Nephron (organoid): Measurements from ENCODE around the gene ATP5MG.

Experiments
- H3K27ac Mint-ChIP-seq, 3 experiments: 2 replicates each; pipeline ENCODE4 v1.8.0; 2020; ENCODE audit warnings: mixed read lengths in 3 of 3, mild to moderate bottlenecking in 2 of 3, moderate library complexity in 1 of 3
- H3K27me3 Mint-ChIP-seq: 2 replicates; pipeline ENCODE4 v1.8.0; 2021; ENCODE audit warnings: low read depth, mild to moderate bottlenecking, moderate library complexity, mixed read lengths
- H3K36me3 Mint-ChIP-seq: 2 replicates; pipeline ENCODE4 v1.8.0; 2020; ENCODE audit warnings: low read depth, mixed read lengths
- H3K4me1 Mint-ChIP-seq: 2 replicates; pipeline ENCODE4 v1.8.0; 2020; ENCODE audit warnings: mixed read lengths
- H3K4me3 Mint-ChIP-seq, 3 experiments: 2 replicates each; pipeline ENCODE4 v1.8.0; 2020; ENCODE audit warnings: mild to moderate bottlenecking in 3 of 3, mixed read lengths in 3 of 3, moderate library complexity in 2 of 3
- H3K9me3 Mint-ChIP-seq: 2 replicates; pipeline ENCODE4 v1.8.0; 2020; ENCODE audit warnings: mixed read lengths
- CTCF ChIP-seq, 3 experiments: fragments of 200-600 bp; sonication (generic); IDR thresholded peaks; one replicate each; pipeline ENCODE4 v1.5.0; 2021; ENCODE audit warnings: antibody characterized with exemption in 3 of 3; ENCODE audit not compliant: unreplicated experiment in 3 of 3

Gene ATP5MG

GRCh38 chr11:118447423-118447822, 46.0 kb downstream of the ATP5MG start:
- peaks cover 17% of the 10 kb centered on the region for H3K4me1 Mint-ChIP-seq
- no peaks in the 10 kb centered on the region for H3K9me3 Mint-ChIP-seq
- TF ChIP-seq CTCF (IDR thresholded peaks at IDR 0.05; ENCODE audit: unreplicated experiment in 3 of 3): no peak
- H3K4me3 Mint-ChIP-seq: no peak overlapping the region
- H3K27me3 Mint-ChIP-seq: no peaks in the 10 kb centered on the region
- peaks cover 39% of the 10 kb centered on the region for H3K36me3 Mint-ChIP-seq
- H3K27ac Mint-ChIP-seq: no peak overlapping the region

DNA sequence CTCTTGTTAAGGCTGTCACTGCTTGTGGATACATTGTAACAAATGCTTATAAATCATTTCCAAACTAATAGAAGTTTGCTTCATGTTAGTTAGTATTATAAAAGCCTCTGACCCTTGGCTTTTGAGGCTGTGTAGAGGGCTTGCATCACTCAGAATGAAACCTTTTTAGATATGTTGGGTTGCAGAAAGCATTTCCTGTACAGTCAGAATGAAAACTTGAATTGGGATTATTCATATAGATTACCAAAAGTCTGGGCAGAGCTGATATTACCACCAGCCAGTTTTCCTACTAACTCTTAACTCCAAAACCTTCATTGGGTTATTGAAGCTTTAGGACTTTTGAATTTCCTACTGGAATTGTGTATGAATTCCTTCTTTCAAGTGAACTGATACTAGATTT, 46.9 kb downstream of the ATP5MG start:
- Mint-ChIP-seq H3K36me3 (peaks cover 45% of the 10 kb centered on the region), H3K4me3 (no peak overlapping the region), H3K4me1 (peaks cover 9% of the 10 kb centered on the region), H3K9me3 (no peaks in the 10 kb centered on the region), H3K27me3 (no peaks in the 10 kb centered on the region), H3K27ac (no peak overlapping the region)
- no peak for TF ChIP-seq CTCF (IDR thresholded peaks at IDR 0.05; ENCODE audit: unreplicated experiment in 3 of 3)

DNA sequence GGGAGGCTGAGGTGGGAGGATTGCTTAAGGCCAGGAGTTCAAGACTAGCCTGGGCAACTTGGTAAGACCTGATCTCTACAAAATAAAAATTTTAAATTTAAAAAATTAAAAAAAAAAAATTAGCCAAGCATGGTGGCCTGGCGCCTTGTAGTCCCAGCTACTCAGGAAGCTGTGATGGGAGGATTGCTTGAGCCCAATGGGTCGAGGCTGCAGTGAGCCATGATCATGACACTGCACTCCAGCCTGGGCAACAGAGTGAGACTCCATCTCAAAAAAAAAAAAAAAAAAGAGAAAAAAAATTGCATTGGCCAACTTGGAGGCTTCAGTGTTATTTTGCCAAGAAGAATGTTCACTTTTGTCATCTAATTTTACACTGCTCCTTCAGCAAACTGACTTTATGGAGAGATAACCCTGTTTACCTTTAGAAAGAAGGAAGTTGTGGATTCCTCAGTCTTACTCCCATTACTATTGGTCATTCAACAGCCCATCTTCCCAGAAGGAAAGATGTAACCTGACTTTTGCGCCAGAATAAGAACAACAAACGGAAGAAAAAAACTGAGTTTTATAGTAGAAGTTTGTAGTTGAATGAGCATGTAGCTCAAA, 48.0 kb downstream of the ATP5MG start:
- H3K9me3 Mint-ChIP-seq: no peaks in the 10 kb centered on the region
- peaks cover 56% of the 10 kb centered on the region for H3K36me3 Mint-ChIP-seq
- no peak for TF ChIP-seq CTCF (IDR thresholded peaks at IDR 0.05; ENCODE audit: unreplicated experiment in 3 of 3)
- H3K4me1 Mint-ChIP-seq: no peaks in the 10 kb centered on the region
- H3K27ac Mint-ChIP-seq: no peak overlapping the region
- H3K27me3 Mint-ChIP-seq: no peaks in the 10 kb centered on the region
- H3K4me3 Mint-ChIP-seq: no peak overlapping the region

GRCh38 chr11:118450451-118450850, 49.0 kb downstream of the ATP5MG start:
- Mint-ChIP-seq H3K9me3 (no peaks in the 10 kb centered on the region), H3K4me1 (no peaks in the 10 kb centered on the region), H3K27ac (no peak overlapping the region), H3K4me3 (no peak overlapping the region), H3K36me3 (peaks cover 50% of the 10 kb centered on the region), H3K27me3 (no peaks in the 10 kb centered on the region)
- no peak for TF ChIP-seq CTCF (IDR thresholded peaks at IDR 0.05; ENCODE audit: unreplicated experiment in 3 of 3)
